SU-DHL-6 (cell line): ENCODE measurements around the gene DCLK1.

Source experiments
- H2AFZ ChIP-seq: fragments of 200-600 bp; sonication (generic); 2 replicates; pipeline ENCODE4 v1.6.1; 2014; ENCODE audit warnings: low read depth, mild to moderate bottlenecking, moderate library complexity, mixed read lengths, antibody characterized with exemption, low read length; ENCODE audit not compliant: severe bottlenecking
- H3F3A ChIP-seq: fragments of 200-600 bp; shearing (Covaris generic); 2 replicates; pipeline ENCODE4 v1.6.0; 2016; ENCODE audit warnings: antibody characterized with exemption, mild to moderate bottlenecking; ENCODE audit not compliant: insufficient read depth
- H3K27ac ChIP-seq: fragments of 200-600 bp; sonication (generic); 2 replicates; pipeline ENCODE4 v1.5.1; 2016; ENCODE audit warnings: low read depth, mild to moderate bottlenecking, low read length, moderate library complexity, mixed read lengths
- H3K27me3 ChIP-seq: fragments of 200-600 bp; sonication (generic), shearing (Covaris generic); 2 replicates; pipeline ENCODE4 v1.6.0; 2014; ENCODE audit warnings: mild to moderate bottlenecking, low read length
- H3K36me3 ChIP-seq: fragments of 200-600 bp; sonication (generic); 2 replicates; pipeline ENCODE4 v1.6.1; 2014; ENCODE audit warnings: mild to moderate bottlenecking, low read length, mixed read lengths
- H3K4me2 ChIP-seq: fragments of 300-600, 200-600 bp; shearing (Covaris generic), sonication (generic); 2 replicates; pipeline ENCODE4 v1.6.0; 2014; ENCODE audit warnings: low read length, low read depth, mild to moderate bottlenecking; ENCODE audit not compliant: poor library complexity, severe bottlenecking
- H3K4me3 ChIP-seq: fragments of 200-600 bp; sonication (generic); 2 replicates; pipeline ENCODE4 v1.5.1; 2014; ENCODE audit warnings: antibody characterized with exemption, low read length, mild to moderate bottlenecking, mixed read lengths; ENCODE audit not compliant: insufficient read depth, poor library complexity, severe bottlenecking
- H3K79me2 ChIP-seq: fragments of 200-600 bp; sonication (generic); 2 replicates; pipeline ENCODE4 v1.6.1; 2014; ENCODE audit warnings: mild to moderate bottlenecking, low read length, moderate library complexity; ENCODE audit not compliant: insufficient read depth
- H3K9ac ChIP-seq: fragments of 200-600 bp; sonication (generic); 2 replicates; pipeline ENCODE4 v1.7.0; 2014; ENCODE audit warnings: mild to moderate bottlenecking, low read length
- H3K9me2 ChIP-seq: fragments of 200-600 bp; sonication (generic); replicated peaks from 2 replicates; pipeline ENCODE4 v1.6.1; 2014; ENCODE audit warnings: low read length; ENCODE audit not compliant: insufficient read depth
- H3K9me3 ChIP-seq: fragments of 200-600 bp; sonication (generic); 2 replicates; pipeline ENCODE4 v1.6.1; 2014; ENCODE audit warnings: low read length, mixed read lengths; ENCODE audit not compliant: insufficient read depth
- H4K20me1 ChIP-seq: fragments of 200-600 bp; sonication (generic); 2 replicates; pipeline ENCODE4 v1.6.1; 2014; ENCODE audit warnings: low read depth, mild to moderate bottlenecking, antibody characterized with exemption, low read length, moderate library complexity, mixed read lengths
- EZH2phosphoT487 ChIP-seq: fragments of 200-600 bp; sonication (generic), shearing (Covaris generic); conservative IDR thresholded peaks from 2 replicates; pipeline ENCODE4 v1.6.1; 2018; ENCODE audit warnings: mild to moderate bottlenecking, antibody characterized with exemption, low read length, moderate library complexity, mixed read lengths
- TF ChIP-seq, protein P1 (sequence below): fragments of 200-600 bp; sonication (generic); IDR thresholded peaks from one replicate; pipeline ENCODE4 v1.5.1; 2017; ENCODE audit warnings: antibody characterized with exemption, mild to moderate bottlenecking, low read length, moderate library complexity; ENCODE audit not compliant: insufficient read depth, poor library complexity, severe bottlenecking

DCLK1 gene

GRCh38 chr13:36115306-36115705, 15.9 kb downstream of the DCLK1 start:
- no peaks in the 10 kb centered on the region for H3K27me3 ChIP-seq
- no peaks in the 10 kb centered on the region for H3K36me3 ChIP-seq
- H3K9ac ChIP-seq, result no peak overlapping the region
- H3K9me2 ChIP-seq, result no peaks in the 10 kb centered on the region
- no peaks in the 10 kb centered on the region for H3K79me2 ChIP-seq
- TF ChIP-seq, protein P1, sequence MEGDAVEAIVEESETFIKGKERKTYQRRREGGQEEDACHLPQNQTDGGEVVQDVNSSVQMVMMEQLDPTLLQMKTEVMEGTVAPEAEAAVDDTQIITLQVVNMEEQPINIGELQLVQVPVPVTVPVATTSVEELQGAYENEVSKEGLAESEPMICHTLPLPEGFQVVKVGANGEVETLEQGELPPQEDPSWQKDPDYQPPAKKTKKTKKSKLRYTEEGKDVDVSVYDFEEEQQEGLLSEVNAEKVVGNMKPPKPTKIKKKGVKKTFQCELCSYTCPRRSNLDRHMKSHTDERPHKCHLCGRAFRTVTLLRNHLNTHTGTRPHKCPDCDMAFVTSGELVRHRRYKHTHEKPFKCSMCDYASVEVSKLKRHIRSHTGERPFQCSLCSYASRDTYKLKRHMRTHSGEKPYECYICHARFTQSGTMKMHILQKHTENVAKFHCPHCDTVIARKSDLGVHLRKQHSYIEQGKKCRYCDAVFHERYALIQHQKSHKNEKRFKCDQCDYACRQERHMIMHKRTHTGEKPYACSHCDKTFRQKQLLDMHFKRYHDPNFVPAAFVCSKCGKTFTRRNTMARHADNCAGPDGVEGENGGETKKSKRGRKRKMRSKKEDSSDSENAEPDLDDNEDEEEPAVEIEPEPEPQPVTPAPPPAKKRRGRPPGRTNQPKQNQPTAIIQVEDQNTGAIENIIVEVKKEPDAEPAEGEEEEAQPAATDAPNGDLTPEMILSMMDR, result no peak
- TF ChIP-seq EZH2phosphoT487, result no peak
- no peaks in the 10 kb centered on the region for H3F3A ChIP-seq
- H3K4me3 ChIP-seq, result no peak overlapping the region
- H3K27ac ChIP-seq, result no peak overlapping the region
- H3K9me3 ChIP-seq, result no peaks in the 10 kb centered on the region
- H3K4me2 ChIP-seq, result no peak overlapping the region
- no peaks in the 10 kb centered on the region for H4K20me1 ChIP-seq
- no peak overlapping the region for H2AFZ ChIP-seq

DNA sequence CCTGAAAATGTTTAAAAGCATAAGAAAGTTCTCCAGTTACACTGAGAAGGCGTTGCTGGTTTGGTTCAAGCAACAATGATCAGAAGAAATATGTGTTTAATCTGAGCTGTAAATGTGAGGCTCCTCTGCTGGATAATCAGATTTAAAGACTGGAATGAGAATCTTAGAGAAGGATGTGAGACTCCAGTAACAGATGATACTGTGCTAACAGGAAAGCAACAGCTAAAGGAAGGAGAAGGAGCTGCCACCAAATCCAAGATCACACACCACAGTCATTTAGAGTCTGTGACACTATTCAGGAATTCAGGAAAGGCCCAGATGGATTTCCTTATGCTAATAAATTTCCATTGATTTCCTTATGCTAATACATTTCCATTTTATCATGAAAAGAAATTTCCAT, 16.9 kb downstream of the DCLK1 start:
- no peaks in the 10 kb centered on the region for H3K79me2 ChIP-seq

GRCh38 chr13:36108954-36109353, 22.2 kb downstream of the DCLK1 start:
- H3K4me3 ChIP-seq, result no peak overlapping the region
- TF ChIP-seq, protein P1, result no peak
- TF ChIP-seq EZH2phosphoT487, result no peak
- H3K36me3 ChIP-seq, result no peaks in the 10 kb centered on the region
- H3K79me2 ChIP-seq, result no peaks in the 10 kb centered on the region
- no peak overlapping the region for H3K9ac ChIP-seq
- no peaks in the 10 kb centered on the region for H3F3A ChIP-seq
- H3K27ac ChIP-seq, result no peak overlapping the region
- H2AFZ ChIP-seq, result no peak overlapping the region
- no peaks in the 10 kb centered on the region for H4K20me1 ChIP-seq
- H3K27me3 ChIP-seq, result no peaks in the 10 kb centered on the region
- no peaks in the 10 kb centered on the region for H3K9me2 ChIP-seq
- no peaks in the 10 kb centered on the region for H3K9me3 ChIP-seq
- no peak overlapping the region for H3K4me2 ChIP-seq

More for the DNA sequence above, 16.9 kb downstream of the DCLK1 start:
- no peak overlapping the region for H3K27ac ChIP-seq
- no peak overlapping the region for H3K4me2 ChIP-seq
- no peaks in the 10 kb centered on the region for H3K27me3 ChIP-seq
- H3K9me2 ChIP-seq, result no peaks in the 10 kb centered on the region
- no peak for TF ChIP-seq EZH2phosphoT487
- TF ChIP-seq, protein P1, result no peak
- no peak overlapping the region for H3K9ac ChIP-seq
- no peak overlapping the region for H3K4me3 ChIP-seq
- H3K9me3 ChIP-seq, result no peaks in the 10 kb centered on the region
- no peak overlapping the region for H2AFZ ChIP-seq
- H4K20me1 ChIP-seq, result no peaks in the 10 kb centered on the region
- no peaks in the 10 kb centered on the region for H3F3A ChIP-seq
- no peaks in the 10 kb centered on the region for H3K36me3 ChIP-seq
